OCI-LY3 (cell line): ENCODE measurements around the gene MAPK14.

Experiments used
- H2AFZ ChIP-seq: fragments of 200-600, 300-600 bp; shearing (Covaris generic); 2 replicates; pipeline ENCODE4 v1.6.0; 2014; ENCODE audit warnings: antibody characterized with exemption, low read depth, low read length
- H3K27ac ChIP-seq: fragments of 200-600, 300-600 bp; sonication (generic); 2 replicates; pipeline ENCODE4 v1.5.1; 2014; ENCODE audit warnings: mild to moderate bottlenecking, low read length, moderate library complexity, mixed read lengths
- H3K27me3 ChIP-seq: fragments of 200-600, 300-600 bp; sonication (generic); 2 replicates; pipeline ENCODE4 v1.6.1; 2014; ENCODE audit warnings: low read depth, low read length, mixed read lengths
- H3K36me3 ChIP-seq: fragments of 200-600, 300-600 bp; sonication (generic); replicated peaks from 2 replicates; pipeline ENCODE3; 2014; ENCODE audit warnings: low read depth, low read length, mixed read lengths
- H3K4me1 ChIP-seq: fragments of 300-600, 200-600 bp; sonication (generic); 2 replicates; pipeline ENCODE4 v1.6.1; 2014; ENCODE audit warnings: low read length, mixed read lengths
- H3K4me2 ChIP-seq: fragments of 200-600, 300-600 bp; sonication (generic); 2 replicates; pipeline ENCODE4 v1.6.1; 2014; ENCODE audit warnings: low read length, mixed read lengths
- H3K4me3 ChIP-seq: fragments of 300-600, 200-600 bp; sonication (generic); 2 replicates; pipeline ENCODE4 v1.5.1; 2014; ENCODE audit warnings: antibody characterized with exemption, mild to moderate bottlenecking, low read length, moderate library complexity
- H3K79me2 ChIP-seq: fragments of 300-600, 200-600 bp; shearing (Covaris generic); 2 replicates; pipeline ENCODE4 v1.6.1; 2014; ENCODE audit warnings: mild to moderate bottlenecking, low read length, mixed read lengths
- H3K9ac ChIP-seq: fragments of 300-600, 200-600 bp; shearing (Covaris generic); 2 replicates; pipeline ENCODE4 v1.6.0; 2014; ENCODE audit warnings: mild to moderate bottlenecking, low read length, moderate library complexity
- H3K9me3 ChIP-seq: fragments of 200-600, 300-600 bp; shearing (Covaris generic); 2 replicates; pipeline ENCODE4 v1.6.1; 2014; ENCODE audit warnings: low read length, mixed read lengths; ENCODE audit not compliant: insufficient read depth
- H4K20me1 ChIP-seq: fragments of 200-600, 300-600 bp; sonication (generic); 2 replicates; pipeline ENCODE4 v1.6.1; 2016; ENCODE audit warnings: low read length, mixed read lengths; ENCODE audit not compliant: insufficient read depth
- EZH2phosphoT487 ChIP-seq: fragments of 200-600 bp; shearing (Covaris generic); IDR thresholded peaks from 2 replicates; pipeline ENCODE4 v1.6.1; 2018; ENCODE audit warnings: antibody characterized with exemption, mixed run types, low read depth
- TF ChIP-seq, protein P1 (sequence below): fragments of 200-600, 300-600 bp; sonication (generic); IDR thresholded peaks from 2 replicates; pipeline ENCODE4 v1.5.1; 2014; ENCODE audit warnings: antibody characterized with exemption, low read length, low read depth

The MAPK14 gene

DNA sequence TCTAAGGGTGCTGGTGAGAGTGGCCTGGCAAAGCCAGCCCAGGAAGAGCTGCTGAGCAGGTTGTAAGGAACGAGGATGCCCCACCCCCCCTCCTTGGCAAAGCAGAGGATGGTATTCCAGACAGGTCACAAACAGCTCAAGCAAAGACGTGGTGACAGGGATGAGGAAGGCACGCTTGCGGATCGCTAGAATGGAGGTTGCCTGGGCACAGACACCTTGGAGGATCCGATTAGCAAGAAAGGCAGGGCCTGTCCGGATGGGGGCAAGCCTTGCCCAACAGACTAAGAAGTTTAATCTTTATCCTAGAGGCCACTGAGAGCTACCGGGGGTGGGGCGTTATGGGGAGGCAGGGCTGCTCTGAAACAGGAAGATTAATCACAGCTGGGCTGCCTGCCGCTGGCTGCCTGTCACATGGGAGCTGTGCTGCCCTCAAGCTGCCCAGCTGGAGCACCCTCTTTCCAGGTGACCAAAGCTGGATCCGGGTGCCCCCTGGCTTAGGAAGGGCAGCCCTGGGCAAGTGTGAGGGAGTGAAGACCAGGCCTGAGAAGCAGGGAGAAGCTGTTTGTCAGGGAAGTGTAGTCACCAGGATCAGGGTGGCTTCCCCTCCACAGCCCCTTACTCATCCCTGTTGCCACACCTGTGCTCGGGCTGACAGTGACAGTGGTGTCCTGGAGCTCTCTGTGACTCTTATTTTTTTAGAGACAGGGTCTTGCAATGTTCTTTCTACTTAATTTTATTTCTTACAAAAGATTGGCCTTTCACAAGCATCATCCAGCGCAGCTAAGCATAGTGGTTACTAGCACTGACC lies 93.6 kb downstream of the MAPK14 start:
- Histone ChIP-seq H4K20me1 (no peaks in the 10 kb centered on the region), H3K79me2 (no peaks in the 10 kb centered on the region), H3K9me3 (no peaks in the 10 kb centered on the region), H3K4me2 (0 out of 2 replicates have a peak overlapping the region, but pooled peaks have one; percentile 3), H2AFZ (no peak overlapping the region), H3K27me3 (peaks cover under 1% of the 10 kb centered on the region; the same call in 1 of the 2 replicates), H3K36me3 (peaks cover 7% of the 10 kb centered on the region), H3K4me3 (no peak overlapping the region), H3K27ac (no peak overlapping the region), H3K4me1 (peaks cover 12% of the 10 kb centered on the region), H3K9ac (no peak overlapping the region)
- TF ChIP-seq, protein P1, sequence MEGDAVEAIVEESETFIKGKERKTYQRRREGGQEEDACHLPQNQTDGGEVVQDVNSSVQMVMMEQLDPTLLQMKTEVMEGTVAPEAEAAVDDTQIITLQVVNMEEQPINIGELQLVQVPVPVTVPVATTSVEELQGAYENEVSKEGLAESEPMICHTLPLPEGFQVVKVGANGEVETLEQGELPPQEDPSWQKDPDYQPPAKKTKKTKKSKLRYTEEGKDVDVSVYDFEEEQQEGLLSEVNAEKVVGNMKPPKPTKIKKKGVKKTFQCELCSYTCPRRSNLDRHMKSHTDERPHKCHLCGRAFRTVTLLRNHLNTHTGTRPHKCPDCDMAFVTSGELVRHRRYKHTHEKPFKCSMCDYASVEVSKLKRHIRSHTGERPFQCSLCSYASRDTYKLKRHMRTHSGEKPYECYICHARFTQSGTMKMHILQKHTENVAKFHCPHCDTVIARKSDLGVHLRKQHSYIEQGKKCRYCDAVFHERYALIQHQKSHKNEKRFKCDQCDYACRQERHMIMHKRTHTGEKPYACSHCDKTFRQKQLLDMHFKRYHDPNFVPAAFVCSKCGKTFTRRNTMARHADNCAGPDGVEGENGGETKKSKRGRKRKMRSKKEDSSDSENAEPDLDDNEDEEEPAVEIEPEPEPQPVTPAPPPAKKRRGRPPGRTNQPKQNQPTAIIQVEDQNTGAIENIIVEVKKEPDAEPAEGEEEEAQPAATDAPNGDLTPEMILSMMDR, result no peak
- no peak for TF ChIP-seq EZH2phosphoT487

DNA sequence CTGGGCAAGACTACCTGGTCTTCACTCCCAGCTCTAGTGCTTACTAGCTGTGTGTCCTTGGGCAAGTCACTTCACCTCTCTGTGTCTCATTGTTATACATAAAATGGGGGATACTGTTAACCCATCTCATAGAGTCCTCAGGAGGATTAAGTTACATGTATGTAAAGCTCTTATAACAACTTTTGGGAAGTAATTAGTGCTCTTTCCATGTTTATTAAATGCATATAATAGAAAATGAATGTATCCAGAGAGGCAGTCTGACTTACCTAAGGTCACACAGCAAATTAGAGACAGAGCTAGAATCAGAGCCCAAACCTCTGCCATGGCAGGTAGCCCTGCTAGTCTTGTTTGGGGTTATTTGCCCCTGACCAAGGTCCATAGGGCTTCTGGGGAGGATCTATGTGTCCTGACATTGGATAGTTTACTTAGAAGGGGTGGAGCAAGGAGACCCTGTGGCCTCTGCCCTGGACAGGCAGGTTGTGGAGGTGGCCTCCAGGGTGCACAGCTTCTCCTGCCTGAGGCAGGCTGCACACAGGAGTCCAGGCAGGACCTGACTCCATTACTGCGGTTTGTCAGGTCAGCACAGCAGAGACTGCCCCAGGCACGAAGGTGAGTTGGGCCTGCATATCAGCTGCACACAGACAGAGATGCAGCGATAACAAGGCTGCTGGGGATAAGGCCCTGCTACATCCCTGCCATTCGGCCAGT lies 94.3 kb downstream of the MAPK14 start:
- H3K4me1 ChIP-seq, result peaks cover 12% of the 10 kb centered on the region
- H3K79me2 ChIP-seq, result no peaks in the 10 kb centered on the region
- H3K27ac ChIP-seq, result no peak overlapping the region
- no peak overlapping the region for H2AFZ ChIP-seq
- H3K9me3 ChIP-seq, result no peaks in the 10 kb centered on the region
- no peak overlapping the region for H3K4me3 ChIP-seq
- no peaks in the 10 kb centered on the region for H3K36me3 ChIP-seq
- H3K9ac ChIP-seq, result no peak overlapping the region
- H3K4me2 ChIP-seq, result no peak overlapping the region
- H4K20me1 ChIP-seq, result no peaks in the 10 kb centered on the region
- peaks cover 3% of the 10 kb centered on the region; the same call in 1 of the 2 replicates for H3K27me3 ChIP-seq
- no peak for TF ChIP-seq EZH2phosphoT487
- TF ChIP-seq, protein P1, result no peak

DNA sequence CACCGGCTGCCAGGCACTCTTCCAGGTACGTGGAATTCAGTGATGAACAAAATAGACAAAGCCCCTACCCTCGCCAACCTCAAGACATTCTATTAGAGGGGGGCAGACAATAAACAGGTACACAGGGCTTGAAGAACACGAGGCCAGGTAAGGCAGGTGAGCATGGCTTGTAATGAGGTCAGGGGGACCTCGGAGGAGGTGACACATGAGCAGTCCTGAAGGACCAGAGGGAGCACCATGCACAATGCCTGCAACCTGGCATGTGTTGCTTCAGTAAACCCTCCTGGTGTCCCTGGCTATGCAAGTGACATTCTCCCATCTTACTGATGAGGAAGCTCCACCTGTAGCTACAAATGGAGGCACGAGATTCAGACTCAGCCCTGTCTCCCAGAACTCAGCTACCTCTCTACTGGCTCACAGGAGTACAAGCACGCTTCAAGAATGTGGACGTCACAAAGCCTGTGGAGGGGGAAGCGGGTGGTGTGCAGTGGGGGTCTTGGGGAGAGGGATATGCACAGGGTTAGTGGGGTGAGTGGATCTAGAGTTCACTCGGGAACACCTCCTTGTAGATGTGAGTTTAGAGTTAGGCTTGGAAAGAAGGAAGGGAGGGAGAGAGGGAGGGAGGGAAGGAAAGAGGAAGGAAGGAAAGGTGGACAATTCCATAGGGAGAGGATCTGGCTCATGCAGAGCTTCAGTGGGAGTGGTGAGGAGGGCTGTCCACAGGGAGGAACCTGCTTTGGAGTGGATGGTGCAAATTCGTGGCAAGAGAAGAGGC lies 95.1 kb downstream of the MAPK14 start:
- Histone ChIP-seq H3K27me3 (peaks cover 3% of the 10 kb centered on the region; the same call in 1 of the 2 replicates), H3K4me1 (peaks cover 12% of the 10 kb centered on the region), H3K79me2 (no peaks in the 10 kb centered on the region), H3K4me3 (no peak overlapping the region), H2AFZ (no peak overlapping the region), H3K36me3 (no peaks in the 10 kb centered on the region), H4K20me1 (no peaks in the 10 kb centered on the region), H3K9ac (no peak overlapping the region), H3K9me3 (no peaks in the 10 kb centered on the region), H3K27ac (no peak overlapping the region), H3K4me2 (no peak overlapping the region)
- TF ChIP-seq EZH2phosphoT487, result no peak
- TF ChIP-seq, protein P1, result no peak
